ENCODE results near the gene ZNF219. TPM values are rescaled to one million over a fixed set of nuclear protein-coding genes. Genes with fewer than 3 reads are reported as not detected.

The ZNF219 gene
- total and polyA plus RNA-seq, 2 of the 13 experiments (the other 11 are each of a cell fraction or from before 2014, with no cell fraction given): 34.5 to 36.6 TPM

GRCh38 chr14:21101802-21102413, 3.5 kb upstream of the ZNF219 start:
- intact Hi-C loops (cut with micrococcal nuclease; ENCODE audit: unreplicated experiment) (no loop called here), in situ Hi-C loops (cut with HindIII; ENCODE audit: extremely low pct_ligation_motif_present, low pct_unique_long_range_greater_than_20kb) (loop anchor here (5.0 kb wide), 2 partner anchors 35 to 85 kb away; no protein-coding TSS in a partner anchor)
- 89% methylated on average over 8 of the region's 8 CpGs for WGBS (ENCODE audit: low lambda C conversion rate)
- 0 out of 2 replicates have a peak overlapping the region, but pooled peaks have one; percentile 95 for H3K9ac ChIP-seq (ENCODE audit: insufficient read depth, low read depth, low read length)
- DNase-seq (ENCODE audit: low spot score): no peak
- H3K79me2 ChIP-seq (ENCODE audit: insufficient read depth, low read length): peaks cover 21% of the 10 kb centered on the region
- no peaks in the 10 kb centered on the region for H3K9me3 ChIP-seq (ENCODE audit: low read length)
- ATAC-seq: no peak
- ChIA-PET POLR2A (interaction anchor here (3.7 to 6.5 kb wide), 3 partner anchors 7 to 87 kb away, joined by 41 to 141 read pairs (median 91); partner anchors contain the start of gene ARHGEF40), CTCF (ENCODE audit: low intra/inter-chr PET ratio, low total read pairs) (interaction anchor here (8.0 kb wide), 1 partner anchor 9 kb away, joined by 320 read pairs; the partner anchor contains the start of gene ZNF219)
- no peaks in the 10 kb centered on the region for H4K20me1 ChIP-seq (ENCODE audit: insufficient read depth, low read length)
- no peak overlapping the region for H2AFZ ChIP-seq (ENCODE audit: low read length)
- H3K27ac ChIP-seq (ENCODE audit: extremely low read length, insufficient read depth, low read length): no peak overlapping the region
- TF ChIP-seq FUBP1 (CRISPR knock-in tag; IDR thresholded peaks at IDR 0.05; ENCODE audit: borderline replicate concordance) (no peak), HNF1A (IDR thresholded peaks at IDR 0.05; ENCODE audit: low read depth) (no peak), HNF1A (CRISPR knock-in tag; IDR thresholded peaks at IDR 0.05; ENCODE audit: borderline replicate concordance) (no peak), ZNF549 (CRISPR knock-in tag; IDR thresholded peaks at IDR 0.05) (no peak), ZNF432 (CRISPR knock-in tag; IDR thresholded peaks at IDR 0.05; ENCODE audit: borderline replicate concordance) (0 out of 2 replicates have a peak, but pooled peaks have one; percentile 40), SNAPC4 (CRISPR knock-in tag; IDR thresholded peaks at IDR 0.05) (no peak), MXD1 (CRISPR knock-in tag; IDR thresholded peaks at IDR 0.05) (0 out of 2 replicates have a peak, but pooled peaks have one; percentile 8), ZFP91 (CRISPR knock-in tag; IDR thresholded peaks at IDR 0.05; ENCODE audit: borderline replicate concordance) (0 out of 2 replicates have a peak, but pooled peaks have one; percentile 48)
- H3K36me3 ChIP-seq (replicated peaks in 1 of 2; ENCODE audit: control insufficient read depth in 1 of 2, insufficient read depth in 2 of 2, low read length in 2 of 2): no peaks in the 10 kb centered on the region
- BruUV-seq (replicated peaks): no TSS peak
- peaks cover 76% of the 10 kb centered on the region for H3K4me1 ChIP-seq (ENCODE audit: insufficient read depth, low read length)
- peak overlapping the region in 1 of 3 experiments; percentile 82; a peak in 1 of 6 replicates for H3K4me3 ChIP-seq (replicated peaks in 1 of 3; ENCODE audit: insufficient read depth in 1 of 3, low read depth in 2 of 3, low read length in 3 of 3)
- H3K27me3 ChIP-seq (ENCODE audit: control insufficient read depth in 1 of 2, insufficient read depth in 2 of 2, low read length in 2 of 2): no peaks in the 10 kb centered on the region; a peak in 1 of 5 replicates
- no peak for FAIRE-seq
- peak overlapping the region; percentile 94 for H3K4me2 ChIP-seq (ENCODE audit: low read depth, low read length)

Measured in HepG2 (cell line).